PC-3 (cell line): ENCODE results near the gene CASK. TPM values are rescaled to one million over a fixed set of nuclear protein-coding genes. Genes with fewer than 3 reads are reported as not detected.
A peak's percentile ranks its signal among the peaks of the same experiment; 100 is the strongest.

Experiments
- ATAC-seq: fragments of 200-7000 bp; cut with Tn5 transposase; 2 replicates; pipeline ENCODE4 v1.9.1; 2020; ENCODE audit warnings: mild to moderate bottlenecking, moderate library complexity
- BruUV-seq: library from RNA; stranded (reverse); fragments of 400-500 nt; replicated peaks from 2 replicates; lab custom pipeline; 2021; lab: Mats Ljungman, UMichigan
- CTCF ChIA-PET: fragments of 300-600 bp; sonication (Branson Sonifier 250); formaldehyde crosslinking; loops from one replicate; lab custom pipeline; 2022; ENCODE audit warnings: antibody characterized with exemption; lab: Charles Lee
- POLR2A ChIA-PET: fragments of 300-600 bp; sonication (Branson Sonifier 250); formaldehyde crosslinking; loops from one replicate; lab custom pipeline; 2022; ENCODE audit warnings: antibody characterized with exemption; ENCODE audit not compliant: unreplicated experiment; lab: Charles Lee
- DNase-seq: peaks from one replicate; pipeline ENCODE4 v3.0.0-alpha.2; 2015
- H2AFZ ChIP-seq: fragments of 300-600 bp; sonication (generic); 2 replicates; pipeline ENCODE4 v1.6.0; 2016; ENCODE audit warnings: antibody characterized with exemption, low read length
- H3F3A ChIP-seq: fragments of 300-600 bp; sonication (generic); one replicate; pipeline ENCODE4 v1.6.0; 2017; ENCODE audit warnings: antibody characterized with exemption, low read length, control low read depth, mild to moderate bottlenecking; ENCODE audit not compliant: unreplicated experiment
- H3K27ac ChIP-seq: fragments of 300-600 bp; sonication (generic); 2 replicates; pipeline ENCODE4 v1.5.1; 2016; ENCODE audit warnings: mild to moderate bottlenecking, low read length
- H3K27me3 ChIP-seq: fragments of 300-600 bp; sonication (generic); 2 replicates; pipeline ENCODE4 v1.6.1; 2016; ENCODE audit warnings: low read length, mixed read lengths
- H3K36me3 ChIP-seq: fragments of 300-600 bp; sonication (generic); 2 replicates; pipeline ENCODE4 v1.6.1; 2016; ENCODE audit warnings: low read depth, mixed run types, low read length, mixed read lengths
- H3K4me1 ChIP-seq: fragments of 300-600 bp; sonication (generic); 2 replicates; pipeline ENCODE4 v1.5.1; 2016; ENCODE audit warnings: low read length; ENCODE audit not compliant: insufficient read depth
- H3K4me2 ChIP-seq: fragments of 300-600 bp; sonication (generic); 2 replicates; pipeline ENCODE4 v1.6.0; 2016; ENCODE audit warnings: low read length
- H3K4me3 ChIP-seq: fragments of 300-600 bp; sonication (generic); 2 replicates; pipeline ENCODE4 v1.5.1; 2016; ENCODE audit warnings: mild to moderate bottlenecking, low read length, mixed read lengths
- H3K79me2 ChIP-seq: fragments of 300-600 bp; sonication (generic); 2 replicates; pipeline ENCODE4 v1.6.1; 2017; ENCODE audit warnings: low read length, mixed read lengths
- H3K9ac ChIP-seq: fragments of 300-600 bp; sonication (generic); 2 replicates; pipeline ENCODE4 v1.6.0; 2016; ENCODE audit warnings: mild to moderate bottlenecking, low read length
- H3K9me2 ChIP-seq: fragments of 300-600 bp; sonication (generic); replicated peaks from 2 replicates; pipeline ENCODE4 v1.6.1; 2016; ENCODE audit warnings: mixed run types, low read length, mixed read lengths
- H3K9me3 ChIP-seq: fragments of 300-600 bp; sonication (generic); 2 replicates; pipeline ENCODE4 v1.6.1; 2016; ENCODE audit warnings: low read length, mixed read lengths
- H4K20me1 ChIP-seq: fragments of 300-600 bp; sonication (generic); 2 replicates; pipeline ENCODE4 v1.6.1; 2016; ENCODE audit warnings: low read length, mixed read lengths
- CTCF ChIP-seq: fragments of 300-600 bp; sonication (generic); conservative IDR thresholded peaks from 2 replicates; pipeline ENCODE4 v1.5.1; 2017; ENCODE audit warnings: antibody characterized with exemption, low read depth, mild to moderate bottlenecking, low read length
- EZH2 ChIP-seq: fragments of 300-600 bp; sonication (generic); IDR thresholded peaks from one replicate; pipeline ENCODE4 v1.6.1; 2017; ENCODE audit warnings: antibody characterized with exemption, mild to moderate bottlenecking, low read length; ENCODE audit not compliant: unreplicated experiment
- EZH2phosphoT487 ChIP-seq: fragments of 300-600 bp; sonication (generic); IDR thresholded peaks from 2 replicates; pipeline ENCODE4 v1.6.1; 2018; ENCODE audit warnings: mild to moderate bottlenecking, antibody characterized with exemption, low read length, borderline replicate concordance
- intact Hi-C: fragments of 100-400 bp; cut with micrococcal nuclease; formaldehyde crosslinking; loops from 2 replicates; pipeline ENCODE4 v1.9.0; 2023
- total RNA-seq: library from RNA; depleted of rRNA; stranded (reverse); fragments of >200 nt; gene quantifications from 2 replicates; pipeline ENCODE4 v1.2.3, GENCODE V29; 2014

CASK gene
- total RNA-seq, 1 experiment from 2014 or later: 21.4 TPM

GRCh38 chrX:41796046-41796445, 127.3 kb downstream of the CASK start:
- TF ChIP-seq EZH2phosphoT487: no peak
- no peak for TF ChIP-seq EZH2
- TF ChIP-seq CTCF: no peak
- Histone ChIP-seq H3K4me2 (no peak overlapping the region), H3K79me2 (no peaks in the 10 kb centered on the region), H4K20me1 (no peaks in the 10 kb centered on the region), H3K36me3 (no peaks in the 10 kb centered on the region), H3K4me1 (no peaks in the 10 kb centered on the region), H3K4me3 (no peak overlapping the region), H3K27ac (no peak overlapping the region), H3F3A (no peaks in the 10 kb centered on the region), H2AFZ (no peak overlapping the region), H3K9me2 (no peaks in the 10 kb centered on the region), H3K27me3 (no peaks in the 10 kb centered on the region), H3K9me3 (no peaks in the 10 kb centered on the region), H3K9ac (no peak overlapping the region)
- ChIA-PET POLR2A (no interaction called here), CTCF (no interaction called here)
- BruUV-seq: no TSS peak
- intact Hi-C loops: no loop called here
- DNase-seq (no peak), ATAC-seq (no peak)

GRCh38 chrX:41789374-41789773, 134.0 kb downstream of the CASK start:
- no peaks in the 10 kb centered on the region for H3K27me3 ChIP-seq
- ATAC-seq: no peak
- no peak for TF ChIP-seq EZH2phosphoT487
- no peak for TF ChIP-seq CTCF
- TF ChIP-seq EZH2: no peak
- H3F3A ChIP-seq: no peaks in the 10 kb centered on the region
- H3K9me2 ChIP-seq: no peaks in the 10 kb centered on the region
- peaks cover 4% of the 10 kb centered on the region; the same call in 1 of the 2 replicates for H3K36me3 ChIP-seq
- H3K4me1 ChIP-seq: peaks cover 12% of the 10 kb centered on the region
- no peak for DNase-seq
- no peak overlapping the region for H3K9ac ChIP-seq
- no peak overlapping the region for H3K4me2 ChIP-seq
- H4K20me1 ChIP-seq: no peaks in the 10 kb centered on the region
- H3K27ac ChIP-seq: no peak overlapping the region
- no peak overlapping the region for H2AFZ ChIP-seq
- H3K9me3 ChIP-seq: no peaks in the 10 kb centered on the region
- ChIA-PET POLR2A (no interaction called here), CTCF (no interaction called here)
- no peaks in the 10 kb centered on the region for H3K79me2 ChIP-seq
- no TSS peak for BruUV-seq
- no peak overlapping the region for H3K4me3 ChIP-seq
- intact Hi-C loops: no loop called here

- H3K9me3 ChIP-seq: no peaks in the 10 kb centered on the region
- H3K4me3 ChIP-seq: no peak overlapping the region
- peak overlapping the region; percentile 58 for H3K27ac ChIP-seq
- no peak overlapping the region for H2AFZ ChIP-seq
- peaks cover 12% of the 10 kb centered on the region for H3K4me1 ChIP-seq
- H3K9ac ChIP-seq: no peak overlapping the region
- H3K27me3 ChIP-seq: no peaks in the 10 kb centered on the region
- intact Hi-C loops: no loop called here
- H4K20me1 ChIP-seq: no peaks in the 10 kb centered on the region
- H3F3A ChIP-seq: no peaks in the 10 kb centered on the region
- ATAC-seq: peak; percentile 79
- H3K4me2 ChIP-seq: 0 out of 2 replicates have a peak overlapping the region, but pooled peaks have one; percentile 40
- ChIA-PET CTCF (interaction anchor here (0.7 to 0.9 kb wide), 2 partner anchors 45 to 104 kb away, joined by 3 to 5 read pairs; no protein-coding TSS in a partner anchor), POLR2A (no interaction called here)
- TF ChIP-seq EZH2: no peak
- no peak for TF ChIP-seq EZH2phosphoT487
- TF ChIP-seq CTCF: no peak
- peaks cover 4% of the 10 kb centered on the region; the same call in 1 of the 2 replicates for H3K36me3 ChIP-seq
- DNase-seq: peak; percentile 74
- no peaks in the 10 kb centered on the region for H3K9me2 ChIP-seq
- no peaks in the 10 kb centered on the region for H3K79me2 ChIP-seq
- no TSS peak for BruUV-seq
Measured at GRCh38 chrX:41785685-41786084, 137.7 kb downstream of the CASK start.
